ENCODE data around the gene C2orf42.
"Not testable (repeated sequence)": the region's sequence is repeated elsewhere in the genome, so short reads cannot be mapped to it uniquely, and the experiment has no call there.

Gene C2orf42

DNA sequence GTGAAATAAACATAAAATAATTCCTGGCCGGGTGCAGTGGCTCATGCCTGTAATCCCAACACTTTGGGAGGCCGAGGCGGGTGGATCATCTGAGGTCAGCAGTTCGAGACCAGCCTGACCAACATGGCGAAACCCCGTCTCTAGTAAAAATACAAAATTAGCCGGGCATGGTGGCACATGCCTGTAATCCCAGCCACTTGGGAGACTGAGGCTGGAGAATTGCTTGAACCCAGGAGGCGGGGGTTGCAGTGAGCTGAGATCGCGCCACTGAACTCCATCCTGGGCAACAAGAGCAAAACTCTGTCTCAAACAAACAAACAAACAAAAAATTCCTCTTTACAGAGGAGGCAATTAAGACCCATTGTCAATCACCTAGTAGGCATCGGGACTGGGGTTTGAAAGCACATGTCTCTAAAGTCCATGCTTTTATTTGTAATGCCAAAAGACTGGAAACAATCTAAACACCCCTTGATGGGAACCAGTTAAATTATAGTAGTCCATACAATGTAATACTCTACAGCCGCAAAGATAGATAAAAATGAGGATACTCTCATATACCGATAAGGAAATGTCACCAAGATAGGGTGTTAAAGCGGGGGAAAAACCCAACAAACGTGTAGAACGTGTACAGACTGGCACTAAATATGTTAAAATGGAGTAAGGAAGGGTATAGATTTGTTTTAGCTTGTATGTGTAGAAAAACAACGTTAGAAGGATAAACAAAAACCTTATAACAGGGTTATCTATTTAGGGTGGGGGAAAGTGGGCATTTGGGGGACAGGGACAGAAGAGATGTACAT, 59.3 kb downstream of the C2orf42 start:
- peak in 1 of 5 donors; percentile 29 for DNase-seq

DNA sequence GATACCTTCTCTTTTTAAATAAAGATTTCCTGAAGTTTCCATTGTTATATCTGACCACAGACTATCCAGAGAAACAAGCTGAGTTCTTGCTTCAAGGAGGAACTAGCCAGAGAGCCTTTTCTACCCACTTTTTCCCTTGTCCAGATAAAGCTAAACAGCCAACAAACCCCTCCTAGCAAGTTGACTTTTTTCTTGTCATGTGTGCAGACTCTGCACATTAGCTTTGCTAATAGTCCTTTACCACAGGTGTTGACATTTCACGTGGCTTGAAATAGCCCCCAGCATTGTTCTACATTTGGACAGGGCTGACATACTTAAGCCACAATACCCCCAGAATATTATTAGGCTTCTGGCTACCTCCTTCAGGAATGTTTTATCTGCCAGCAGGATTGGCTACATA, 62.8 kb downstream of the C2orf42 start:
- no peak for DNase-seq

GRCh38 chr2:70126413-70126812, 64.4 kb downstream of the C2orf42 start:
- no peak for DNase-seq

GRCh38 chr2:70125498-70125898, 65.3 kb downstream of the C2orf42 start:
- DNase-seq, result no peak

DNA sequence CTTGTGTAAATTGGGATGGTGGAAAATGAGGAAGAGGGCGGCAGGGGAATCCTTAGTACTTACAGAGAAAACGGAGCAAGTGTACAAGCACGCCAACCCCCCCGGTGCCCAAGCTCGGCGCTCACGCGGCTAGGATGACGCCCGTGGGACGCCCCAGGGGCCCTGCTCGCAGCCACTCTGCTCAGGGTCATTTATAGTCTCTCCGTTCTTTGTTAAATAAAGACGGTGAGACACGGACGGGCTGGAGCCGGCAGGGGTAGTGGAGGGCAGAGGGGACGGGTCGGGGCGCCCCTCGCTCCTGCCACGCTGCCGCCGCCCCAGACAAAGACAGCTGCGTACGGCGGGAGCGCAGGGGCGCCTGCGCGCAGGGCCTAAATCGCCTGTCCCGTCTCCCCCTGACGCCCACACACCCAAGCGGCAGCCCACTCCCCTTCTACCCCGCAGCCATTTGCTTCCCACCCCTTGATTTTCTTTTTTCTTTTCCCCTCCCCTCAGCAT, 65.8 kb downstream of the C2orf42 start:
- peak; percentile 43 to 70 (median 51) for DNase-seq

DNA sequence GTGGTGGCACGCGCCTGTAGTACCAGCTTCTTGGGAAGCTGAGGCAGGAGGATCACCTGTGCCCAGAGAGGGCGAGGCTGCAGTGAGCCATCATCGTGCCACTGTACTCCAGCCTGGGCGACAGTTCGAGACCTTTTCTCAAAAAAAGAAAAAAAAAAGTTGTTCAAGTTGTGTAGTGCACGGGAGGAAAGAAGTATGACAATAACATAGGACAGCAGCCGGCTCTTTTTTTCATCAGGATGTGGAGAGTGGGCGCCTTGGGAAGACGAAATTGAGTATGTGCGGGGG, 67.0 kb downstream of the C2orf42 start:
- DNase-seq, result no peak

- no peak for DNase-seq
These were observed 67.6 kb downstream of the C2orf42 start for GRCh38 chr2:70123051-70123828.

- DNase-seq, result no peak
These were observed 68.3 kb downstream of the C2orf42 start for GRCh38 chr2:70122470-70122869.

GRCh38 chr2:70121627-70122372, 69.0 kb downstream of the C2orf42 start:
- DNase-seq, result no peak

GRCh38 chr2:70118798-70119454, 71.9 kb downstream of the C2orf42 start:
- no peak for DNase-seq

GRCh38 chr2:70116936-70117552, 73.8 kb downstream of the C2orf42 start:
- no peak for DNase-seq

DNA sequence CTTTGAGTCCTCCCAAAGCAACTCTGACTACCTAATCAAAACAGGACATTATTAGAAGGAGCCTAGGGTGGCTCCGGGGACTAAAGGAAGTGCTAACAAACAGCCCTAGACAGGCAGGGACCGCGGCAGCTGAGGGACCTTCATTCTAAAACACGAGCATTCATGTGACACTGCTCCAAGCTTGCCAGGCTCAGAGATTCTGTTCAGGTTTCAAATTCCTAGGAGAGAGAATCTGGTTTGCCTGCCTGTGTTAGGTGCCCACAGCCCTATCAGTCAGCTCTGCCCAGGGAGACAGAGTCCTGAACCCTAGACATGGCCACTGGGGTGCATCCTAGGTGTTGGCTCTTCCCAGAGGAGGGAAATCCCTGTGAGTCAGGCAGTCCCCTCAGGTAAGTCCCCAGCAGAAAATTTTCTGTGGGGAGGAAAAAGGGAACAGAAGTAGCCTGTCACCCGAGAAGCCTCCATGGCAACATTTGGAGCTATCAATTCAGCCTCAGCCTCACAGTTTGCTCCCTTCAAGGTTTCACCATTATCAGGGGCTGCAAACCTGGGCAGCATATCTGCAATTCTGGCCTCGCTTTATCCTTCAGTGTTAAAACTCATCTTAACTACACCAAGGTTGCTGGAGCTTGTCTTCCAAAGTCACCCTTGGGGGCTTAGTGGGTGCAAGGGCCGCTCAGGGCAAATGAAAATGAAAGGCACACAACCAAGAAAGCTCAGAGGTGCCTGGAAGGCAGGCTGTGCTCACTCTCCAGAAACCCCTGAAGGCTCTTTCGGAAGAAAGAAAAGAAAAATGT, 75.0 kb downstream of the C2orf42 start:
- DNase-seq, result no peak

- DNase-seq, result no peak
These were observed 77.3 kb downstream of the C2orf42 start for GRCh38 chr2:70113359-70114070.

GRCh38 chr2:70111752-70112591, 78.8 kb downstream of the C2orf42 start:
- no peak for DNase-seq

- not testable (repeated sequence) for DNase-seq
These were observed 80.4 kb downstream of the C2orf42 start for GRCh38 chr2:70110397-70110796.

DNA sequence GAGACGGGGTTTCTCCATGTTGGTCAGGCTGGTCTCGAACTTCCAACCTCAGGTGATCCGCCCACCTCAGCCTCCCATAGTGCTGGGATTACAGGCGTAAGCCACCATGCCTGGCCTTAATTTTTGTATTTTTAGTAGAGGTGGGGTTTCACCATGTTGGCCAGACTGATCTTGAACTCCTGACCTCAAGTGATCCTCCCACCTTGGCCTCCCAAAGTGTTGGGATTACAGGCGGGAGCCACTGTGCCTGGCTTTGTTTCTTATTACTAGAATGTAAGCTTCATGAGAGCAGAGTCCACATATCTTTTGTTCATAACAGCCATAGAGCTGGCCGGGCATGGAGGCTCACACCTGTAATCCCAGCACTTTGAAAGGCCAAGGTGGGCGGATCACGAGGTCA, 84.7 kb downstream of the C2orf42 start:
- not testable (repeated sequence) for DNase-seq

DNA sequence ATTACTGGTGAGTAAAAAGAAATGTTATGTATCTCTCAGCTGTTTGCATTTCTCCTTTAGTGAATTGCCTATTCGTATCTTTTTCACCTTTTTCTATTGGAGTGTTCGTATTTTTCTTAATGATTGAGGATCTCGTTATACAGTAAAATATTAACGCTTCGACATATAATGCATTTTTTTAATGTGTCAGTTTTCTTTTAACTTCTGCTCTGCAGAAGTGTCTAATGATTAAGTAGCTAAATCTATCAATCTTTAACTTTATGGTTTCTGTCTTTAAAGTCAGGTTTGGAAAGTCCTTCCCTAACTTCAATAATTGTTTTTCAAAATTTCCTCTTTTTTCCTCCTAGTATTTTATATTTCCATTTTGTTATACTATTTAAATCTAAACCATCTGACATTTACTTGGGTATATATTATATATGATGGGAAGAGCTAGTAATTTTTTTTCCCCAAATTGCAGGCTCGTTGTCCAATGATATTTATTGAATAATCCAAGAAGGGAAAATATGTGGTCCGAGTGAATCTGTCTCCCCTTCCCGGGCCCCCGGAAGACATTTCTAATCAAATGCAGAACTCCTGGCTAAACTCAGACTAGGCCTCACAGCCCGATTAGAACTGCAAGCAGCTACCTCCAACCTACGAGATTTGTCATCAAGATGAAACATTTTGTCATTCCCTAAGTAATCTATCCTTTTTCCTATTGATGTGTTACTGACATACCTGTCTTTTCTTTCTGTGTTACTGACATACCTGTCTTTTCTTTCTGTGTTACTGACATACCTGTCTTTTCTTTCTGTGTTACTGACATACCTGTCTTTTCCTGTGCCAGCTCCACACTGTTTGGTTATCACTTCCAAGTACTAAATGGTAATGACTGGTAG, 86.3 kb downstream of the C2orf42 start:
- peak in 1 of 5 donors; percentile 60 for DNase-seq

- no peak for DNase-seq
These were observed 87.2 kb downstream of the C2orf42 start for GRCh38 chr2:70103531-70104061.
